Measurements from ENCODE around the gene THSD7B. TPM values are rescaled to one million over a fixed set of nuclear protein-coding genes. Genes with fewer than 3 reads are reported as not detected.

THSD7B gene
- total and polyA plus RNA-seq, 7 experiments from 2014 or later: not detected

DNA sequence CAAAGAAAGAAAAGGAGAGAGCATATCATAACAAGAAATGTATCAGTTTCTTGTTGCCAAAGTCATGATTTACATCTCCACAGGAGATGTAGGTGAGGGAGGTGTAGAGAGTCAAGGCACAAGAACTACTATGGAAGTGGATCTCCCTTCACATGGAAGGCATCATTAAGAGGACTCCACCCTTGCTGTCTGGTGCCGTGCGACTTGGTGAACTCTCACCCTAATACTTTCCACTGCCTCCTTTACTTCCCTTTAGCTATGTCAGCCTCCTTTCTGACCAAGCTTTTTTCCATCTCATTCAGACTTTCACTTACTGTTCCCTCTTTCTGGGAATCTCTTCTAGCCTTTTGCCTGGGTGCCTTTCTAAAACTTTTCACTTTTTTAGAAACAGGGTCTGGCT lies 490.0 kb downstream of the THSD7B start:
- ATAC-seq (no peak), DNase-seq (no peak)
- no peak overlapping the region for H3K27ac Mint-ChIP-seq
- H3K36me3 Mint-ChIP-seq: no peaks in the 10 kb centered on the region
- CTCF ChIA-PET: no interaction called here
- no peak overlapping the region for H3K4me3 Mint-ChIP-seq
- Histone ChIP-seq H3K36me3 (ENCODE audit: control insufficient read depth in 2 of 3, insufficient read depth in 3 of 3, low read length in 3 of 3) (no peaks in the 10 kb centered on the region), H3K27ac (ENCODE audit: low read depth, low read length) (no peak overlapping the region), H3K27me3 (ENCODE audit: control insufficient read depth in 2 of 2, insufficient read depth in 2 of 2, low read length in 2 of 2) (no peaks in the 10 kb centered on the region), H3K4me3 (ENCODE audit: low read length) (no peak overlapping the region), H3K4me1 (ENCODE audit: control insufficient read depth in 2 of 2, insufficient read depth in 2 of 2, low read length in 2 of 2) (no peaks in the 10 kb centered on the region), H3K9me3 (ENCODE audit: control insufficient read depth in 2 of 3, low read length in 3 of 3) (no peaks in the 10 kb centered on the region)
- no peaks in the 10 kb centered on the region for H3K4me1 Mint-ChIP-seq
- intact Hi-C loops (cut with micrococcal nuclease): no loop called here
- H3K27me3 Mint-ChIP-seq: no peaks in the 10 kb centered on the region
- POLR2A ChIA-PET: no interaction called here
- peaks cover 0 to 6% (median 0%) of the 10 kb centered on the region in 11 donors for H3K9me3 Mint-ChIP-seq

DNA sequence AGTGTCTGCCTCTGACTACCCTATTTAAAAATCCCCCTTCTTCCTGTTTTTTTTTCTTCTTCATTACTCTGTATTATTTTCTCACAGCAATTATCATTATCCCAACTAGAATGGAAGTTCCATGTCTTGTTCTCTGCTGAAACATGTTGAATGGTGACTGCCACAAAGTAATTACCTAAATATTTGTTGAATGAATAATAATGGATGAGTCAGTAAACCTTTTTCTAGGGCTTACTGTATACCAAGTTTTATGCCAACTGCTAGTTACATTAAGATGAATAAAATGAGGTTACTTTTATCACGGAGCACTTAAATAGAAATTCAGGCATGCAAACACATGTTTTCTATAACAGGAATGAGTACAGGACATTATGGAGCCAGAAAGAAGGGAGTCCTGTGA lies 490.6 kb downstream of the THSD7B start:
- H3K9me3 Mint-ChIP-seq: peaks cover 0 to 6% (median 0%) of the 10 kb centered on the region in 11 donors
- no peak for ATAC-seq
- Histone ChIP-seq H3K27me3 (ENCODE audit: control insufficient read depth in 2 of 2, insufficient read depth in 2 of 2, low read length in 2 of 2) (no peaks in the 10 kb centered on the region), H3K4me3 (ENCODE audit: low read length) (no peak overlapping the region), H3K9me3 (ENCODE audit: control insufficient read depth in 2 of 3, low read length in 3 of 3) (no peaks in the 10 kb centered on the region), H3K4me1 (ENCODE audit: control insufficient read depth in 2 of 2, insufficient read depth in 2 of 2, low read length in 2 of 2) (no peaks in the 10 kb centered on the region), H3K36me3 (ENCODE audit: control insufficient read depth in 2 of 3, insufficient read depth in 3 of 3, low read length in 3 of 3) (no peaks in the 10 kb centered on the region), H3K27ac (ENCODE audit: low read depth, low read length) (no peak overlapping the region)
- H3K27ac Mint-ChIP-seq: no peak overlapping the region
- no peaks in the 10 kb centered on the region for H3K36me3 Mint-ChIP-seq
- CTCF ChIA-PET: no interaction called here
- no peak overlapping the region for H3K4me3 Mint-ChIP-seq
- POLR2A ChIA-PET: no interaction called here
- DNase-seq: no peak
- intact Hi-C loops (cut with micrococcal nuclease): no loop called here
- no peaks in the 10 kb centered on the region for H3K27me3 Mint-ChIP-seq
- no peaks in the 10 kb centered on the region for H3K4me1 Mint-ChIP-seq

DNA sequence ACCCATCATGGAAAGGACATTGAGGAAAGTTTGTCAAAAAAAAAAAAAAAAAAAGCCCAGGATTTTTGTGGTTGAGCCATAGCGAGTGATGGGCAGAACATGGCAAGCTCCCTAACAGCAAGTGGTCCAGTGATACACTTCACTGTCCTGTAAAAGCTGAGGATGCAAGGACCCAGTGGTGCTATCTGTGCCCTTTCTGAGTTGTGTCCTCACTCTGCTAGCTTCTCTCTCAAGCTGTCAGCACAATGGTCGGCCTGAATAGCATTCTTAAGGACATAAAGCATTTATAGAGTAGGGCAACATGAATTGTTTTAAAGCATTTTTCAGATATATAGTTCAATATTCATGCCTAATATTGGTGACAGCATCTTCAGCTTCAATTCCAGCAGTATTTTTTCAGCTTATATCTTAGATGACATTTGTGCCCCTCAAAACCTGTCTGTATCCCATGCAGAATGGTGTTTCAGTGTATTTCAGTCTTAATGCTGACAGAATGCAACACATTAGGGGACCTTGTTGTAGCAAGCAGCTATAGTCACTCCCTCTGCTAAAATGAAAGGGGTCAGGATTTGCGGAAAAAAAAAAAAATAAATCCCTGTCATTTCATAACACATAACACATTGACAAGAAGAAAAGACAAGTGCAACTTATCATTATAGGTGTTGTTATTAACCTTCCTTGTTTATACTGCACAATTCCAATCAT lies 496.7 kb downstream of the THSD7B start:
- intact Hi-C loops (cut with micrococcal nuclease): no loop called here
- Mint-ChIP-seq H3K27me3 (no peaks in the 10 kb centered on the region), H3K36me3 (no peaks in the 10 kb centered on the region), H3K4me1 (no peaks in the 10 kb centered on the region), H3K9me3 (peaks cover 0 to 5% (median 0%) of the 10 kb centered on the region in 11 donors), H3K4me3 (no peak overlapping the region), H3K27ac (no peak overlapping the region)
- ATAC-seq: no peak
- POLR2A ChIA-PET: no interaction called here
- H3K27me3 ChIP-seq (ENCODE audit: control insufficient read depth in 2 of 2, insufficient read depth in 2 of 2, low read length in 2 of 2): no peaks in the 10 kb centered on the region
- no peaks in the 10 kb centered on the region for H3K36me3 ChIP-seq (ENCODE audit: control insufficient read depth in 2 of 3, insufficient read depth in 3 of 3, low read length in 3 of 3)
- H3K27ac ChIP-seq (ENCODE audit: low read depth, low read length): no peak overlapping the region
- no peak for DNase-seq
- no peaks in the 10 kb centered on the region for H3K4me1 ChIP-seq (ENCODE audit: control insufficient read depth in 2 of 2, insufficient read depth in 2 of 2, low read length in 2 of 2)
- no peaks in the 10 kb centered on the region for H3K9me3 ChIP-seq (ENCODE audit: control insufficient read depth in 2 of 3, low read length in 3 of 3)
- H3K4me3 ChIP-seq (ENCODE audit: low read length): no peak overlapping the region
- CTCF ChIA-PET: no interaction called here

DNA sequence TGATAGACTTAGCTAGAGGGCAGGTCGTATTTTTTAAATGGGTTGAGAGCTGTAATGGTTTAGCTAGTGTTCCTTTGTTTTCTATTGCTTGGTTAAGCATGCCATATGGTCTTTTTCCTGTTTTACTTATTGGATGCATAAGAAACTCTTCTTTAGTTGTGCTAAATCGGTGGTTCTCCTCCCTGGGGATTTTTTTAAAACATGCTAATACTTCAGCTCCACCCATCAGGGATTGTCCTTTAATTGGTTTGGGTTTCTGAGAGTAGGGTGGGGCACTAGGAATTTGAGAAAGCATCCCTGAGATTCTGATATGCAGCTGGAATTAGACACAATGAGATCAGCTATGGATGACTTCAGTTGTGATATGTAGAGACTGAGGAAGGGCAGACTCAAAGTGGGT lies 497.2 kb downstream of the THSD7B start:
- no peaks in the 10 kb centered on the region for H3K36me3 Mint-ChIP-seq
- Histone ChIP-seq H3K4me1 (ENCODE audit: control insufficient read depth in 2 of 2, insufficient read depth in 2 of 2, low read length in 2 of 2) (no peaks in the 10 kb centered on the region), H3K27me3 (ENCODE audit: control insufficient read depth in 2 of 2, insufficient read depth in 2 of 2, low read length in 2 of 2) (no peaks in the 10 kb centered on the region), H3K9me3 (ENCODE audit: control insufficient read depth in 2 of 3, low read length in 3 of 3) (no peaks in the 10 kb centered on the region), H3K36me3 (ENCODE audit: control insufficient read depth in 2 of 3, insufficient read depth in 3 of 3, low read length in 3 of 3) (no peaks in the 10 kb centered on the region), H3K27ac (ENCODE audit: low read depth, low read length) (no peak overlapping the region), H3K4me3 (ENCODE audit: low read length) (no peak overlapping the region)
- no peak for ATAC-seq
- DNase-seq: no peak
- peaks cover 0 to 5% (median 0%) of the 10 kb centered on the region in 11 donors for H3K9me3 Mint-ChIP-seq
- intact Hi-C loops (cut with micrococcal nuclease): no loop called here
- H3K27ac Mint-ChIP-seq: no peak overlapping the region
- H3K4me1 Mint-ChIP-seq: no peaks in the 10 kb centered on the region
- no peaks in the 10 kb centered on the region for H3K27me3 Mint-ChIP-seq
- no peak overlapping the region for H3K4me3 Mint-ChIP-seq
- POLR2A ChIA-PET: no interaction called here
- CTCF ChIA-PET: no interaction called here

DNA sequence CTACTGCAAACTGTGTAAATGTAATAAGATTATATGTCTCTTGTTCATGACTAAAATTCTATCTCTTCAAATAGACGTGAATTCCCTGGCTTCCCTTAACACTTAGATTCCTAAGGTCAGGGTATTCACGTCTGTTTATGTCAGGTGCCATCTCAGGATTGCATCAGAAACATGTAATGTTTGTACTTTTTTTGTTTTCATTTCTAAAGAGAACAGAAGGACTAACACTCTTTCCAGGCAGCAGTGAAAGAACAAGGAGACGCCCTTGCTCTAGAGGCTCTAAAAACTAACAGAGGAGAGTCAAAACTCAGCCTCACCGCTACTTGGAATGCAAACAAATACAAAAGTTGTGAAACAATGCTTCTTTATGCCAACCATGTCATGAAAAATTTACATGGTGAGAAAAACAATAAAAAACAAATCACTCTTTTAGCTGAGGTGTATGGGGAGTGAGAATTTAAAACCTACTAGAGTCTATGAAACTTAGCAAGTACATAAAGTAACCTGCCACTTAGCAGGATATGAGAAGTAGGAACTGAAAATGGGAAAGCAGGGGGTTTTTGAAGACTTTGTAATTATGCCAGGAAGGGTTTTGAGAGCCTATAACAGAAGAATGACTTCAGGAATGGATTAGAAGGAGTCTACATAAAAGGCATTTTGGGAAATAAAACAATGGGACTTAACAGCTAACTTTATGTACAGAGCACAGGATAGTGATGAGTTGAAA lies 522.7 kb downstream of the THSD7B start:
- H3K4me1 Mint-ChIP-seq: no peaks in the 10 kb centered on the region
- Histone ChIP-seq H3K36me3 (ENCODE audit: control insufficient read depth in 2 of 3, insufficient read depth in 3 of 3, low read length in 3 of 3) (no peaks in the 10 kb centered on the region), H3K27me3 (ENCODE audit: control insufficient read depth in 2 of 2, insufficient read depth in 2 of 2, low read length in 2 of 2) (no peaks in the 10 kb centered on the region), H3K4me3 (ENCODE audit: low read length) (no peak overlapping the region), H3K4me1 (ENCODE audit: control insufficient read depth in 2 of 2, insufficient read depth in 2 of 2, low read length in 2 of 2) (no peaks in the 10 kb centered on the region), H3K9me3 (ENCODE audit: control insufficient read depth in 2 of 3, low read length in 3 of 3) (no peaks in the 10 kb centered on the region), H3K27ac (ENCODE audit: low read depth, low read length) (no peak overlapping the region)
- ChIA-PET POLR2A (no interaction called here), CTCF (no interaction called here)
- intact Hi-C loops (cut with micrococcal nuclease): no loop called here
- ATAC-seq (no peak), DNase-seq (no peak)
- no peaks in the 10 kb centered on the region for H3K36me3 Mint-ChIP-seq
- H3K9me3 Mint-ChIP-seq: peaks cover 0 to 13% (median 7%) of the 10 kb centered on the region in 11 donors
- no peak overlapping the region for H3K4me3 Mint-ChIP-seq
- no peaks in the 10 kb centered on the region for H3K27me3 Mint-ChIP-seq
- H3K27ac Mint-ChIP-seq: no peak overlapping the region

DNA sequence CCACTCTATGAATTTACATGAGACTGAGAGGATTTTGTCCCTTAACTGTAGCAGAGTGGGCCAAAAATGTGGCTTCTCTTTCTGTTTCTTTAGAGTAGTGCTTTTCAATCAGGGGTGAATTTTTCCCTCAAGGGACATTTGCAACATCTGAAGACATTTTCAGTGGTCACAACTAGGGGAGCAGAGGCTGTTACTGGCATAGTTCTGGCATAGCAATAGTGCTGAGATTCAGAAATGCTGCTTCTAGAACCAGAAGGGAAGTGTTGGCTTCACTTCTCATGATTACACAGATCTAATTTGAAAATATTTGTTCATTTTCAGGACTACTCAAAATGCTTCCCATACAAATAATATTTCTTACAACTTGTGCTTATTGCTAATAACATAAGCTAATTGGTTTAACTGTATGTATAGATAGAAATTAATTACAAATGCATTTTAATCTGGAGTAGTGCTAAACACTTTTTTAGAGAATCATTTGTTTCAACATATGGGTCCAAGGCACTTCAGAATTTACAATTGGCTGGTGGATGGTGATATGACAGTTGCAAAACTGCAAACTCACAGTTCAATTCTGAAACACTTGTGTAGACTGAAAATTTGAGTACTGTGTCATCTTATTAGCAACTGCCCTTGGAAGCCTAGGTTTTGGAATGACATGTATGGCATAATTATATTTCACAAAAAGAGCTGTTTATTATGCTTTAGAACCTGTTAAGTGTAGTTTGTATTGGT lies 526.7 kb downstream of the THSD7B start:
- H3K36me3 ChIP-seq (ENCODE audit: control insufficient read depth in 2 of 3, insufficient read depth in 3 of 3, low read length in 3 of 3): no peaks in the 10 kb centered on the region
- H3K4me1 ChIP-seq (ENCODE audit: control insufficient read depth in 2 of 2, insufficient read depth in 2 of 2, low read length in 2 of 2): no peaks in the 10 kb centered on the region
- Mint-ChIP-seq H3K36me3 (no peaks in the 10 kb centered on the region), H3K27me3 (no peaks in the 10 kb centered on the region), H3K4me1 (no peaks in the 10 kb centered on the region), H3K9me3 (peaks cover 0 to 9% (median 0%) of the 10 kb centered on the region in 11 donors), H3K4me3 (no peak overlapping the region), H3K27ac (no peak overlapping the region)
- ATAC-seq (no peak), DNase-seq (no peak)
- H3K27me3 ChIP-seq (ENCODE audit: control insufficient read depth in 2 of 2, insufficient read depth in 2 of 2, low read length in 2 of 2): no peaks in the 10 kb centered on the region
- intact Hi-C loops (cut with micrococcal nuclease): no loop called here
- ChIA-PET CTCF (no interaction called here), POLR2A (no interaction called here)
- H3K9me3 ChIP-seq (ENCODE audit: control insufficient read depth in 2 of 3, low read length in 3 of 3): no peaks in the 10 kb centered on the region
- no peak overlapping the region for H3K4me3 ChIP-seq (ENCODE audit: low read length)
- no peak overlapping the region for H3K27ac ChIP-seq (ENCODE audit: low read depth, low read length)
